ENCODE results near the gene PRKG2. TPM values are rescaled to one million over a fixed set of nuclear protein-coding genes. Genes with fewer than 3 reads are reported as not detected.
"Not testable (repeated sequence)": the region's sequence is repeated elsewhere in the genome, so short reads cannot be mapped to it uniquely, and the experiment has no call there.

PRKG2 gene
- total RNA-seq, 1 experiment from 2014 or later, result 0.05 TPM

- DNase-seq (ENCODE audit: low read depth), result no peak
Observed at GRCh38 chr4:81162752-81163458, 52.1 kb downstream of the PRKG2 start.

GRCh38 chr4:81153714-81154323 is 61.2 kb downstream of the PRKG2 start:
- not testable (repeated sequence) for DNase-seq (ENCODE audit: low read depth)

DNA sequence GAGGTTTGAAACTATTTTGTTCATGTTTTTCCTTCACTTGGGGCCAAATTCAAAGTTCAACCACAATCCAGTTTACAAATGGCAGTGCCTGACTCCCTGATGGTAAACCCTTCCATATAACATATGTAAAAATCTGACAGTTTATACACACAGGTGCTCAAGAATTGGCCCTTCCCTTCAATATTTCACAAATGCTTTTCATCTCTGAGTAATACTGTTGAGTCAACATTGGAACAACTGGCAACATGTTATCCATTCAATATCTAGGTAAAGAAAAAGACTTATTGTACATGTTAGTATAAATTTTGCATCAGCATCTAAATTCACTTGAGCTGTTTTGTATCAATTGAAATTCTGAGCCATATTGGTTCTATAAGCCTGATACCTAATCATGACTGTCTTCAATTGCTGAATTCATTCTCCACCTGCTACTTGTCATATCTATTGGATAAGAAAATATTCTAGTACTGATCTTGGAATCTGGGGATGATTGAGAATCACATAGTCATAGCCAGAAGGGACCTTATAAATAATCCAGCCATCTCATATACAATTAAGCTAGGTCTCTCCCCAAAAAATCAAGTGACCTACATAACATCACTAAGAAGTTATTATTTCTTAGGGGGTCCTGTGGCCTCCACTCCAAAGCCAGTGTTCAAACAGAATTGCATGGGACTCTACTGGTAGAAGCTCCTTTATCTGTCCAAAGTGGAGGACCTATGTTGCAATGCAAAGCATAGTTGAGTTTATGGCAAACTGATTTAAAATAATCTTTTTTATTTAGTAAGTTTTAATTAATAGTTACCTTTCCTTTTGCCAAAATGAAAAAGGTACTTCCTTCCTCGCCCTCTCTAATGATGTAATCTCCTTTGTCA is 61.9 kb downstream of the PRKG2 start:
- DNase-seq (ENCODE audit: low read depth), result no peak

DNA sequence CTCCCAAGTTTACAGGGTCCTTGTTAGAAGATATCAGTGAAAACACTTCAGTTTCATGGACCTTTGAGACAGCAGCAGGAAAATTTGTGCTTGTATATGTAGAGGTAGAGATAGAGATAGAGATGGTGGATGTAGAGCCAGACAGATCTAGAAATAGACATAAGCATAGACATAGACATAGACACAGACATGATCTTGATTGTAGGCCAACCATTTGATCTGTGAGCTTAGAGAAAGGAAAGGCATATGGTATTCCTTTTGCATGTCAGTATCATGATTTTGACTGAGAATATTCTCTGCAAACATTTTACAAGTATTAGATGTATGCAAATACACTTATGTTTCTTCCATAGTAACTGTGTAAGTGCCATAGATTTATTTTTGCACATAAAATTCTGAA is 65.0 kb downstream of the PRKG2 start:
- DNase-seq (ENCODE audit: low read depth), result no peak

DNA sequence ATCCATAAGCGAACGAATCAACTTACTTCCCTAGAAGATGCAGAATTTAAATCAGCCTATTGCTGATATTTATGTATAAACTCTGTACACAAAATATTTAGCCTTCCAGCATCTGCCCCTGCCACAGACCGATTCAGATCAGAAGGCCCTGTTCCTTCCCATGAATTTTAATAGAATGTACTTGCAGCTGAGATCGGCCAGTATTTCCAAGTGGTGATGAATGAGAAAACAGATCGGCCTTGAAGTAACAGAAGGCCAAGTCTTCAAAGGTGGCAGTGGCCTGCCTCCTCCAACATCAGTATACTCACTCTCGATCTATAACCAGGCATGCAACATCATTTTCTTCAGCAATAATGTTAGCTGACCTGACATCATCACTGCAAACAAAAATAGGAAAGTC is 66.4 kb downstream of the PRKG2 start:
- no peak for DNase-seq (ENCODE audit: low read depth)

- no peak for DNase-seq (ENCODE audit: low read depth)
Observed at GRCh38 chr4:81146466-81146865, 68.6 kb downstream of the PRKG2 start.

DNA sequence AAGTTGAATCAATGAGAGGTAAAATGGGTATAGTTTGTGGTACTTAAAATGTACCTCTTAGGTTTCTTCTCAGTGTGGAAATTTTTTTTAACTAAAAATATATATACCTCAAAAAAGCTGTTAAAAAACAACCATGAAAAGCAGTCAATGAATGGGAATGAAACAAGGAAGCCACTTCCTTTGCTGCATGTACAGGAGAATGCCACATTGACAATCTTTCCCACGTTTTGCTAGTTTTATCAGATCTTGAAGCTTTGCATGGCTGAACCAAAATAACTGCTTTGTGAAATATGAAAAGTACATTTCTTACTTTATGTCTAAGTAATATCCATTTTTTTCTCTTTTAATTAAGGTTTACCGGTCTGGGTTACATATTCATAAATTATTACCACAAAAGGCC is 71.8 kb downstream of the PRKG2 start:
- DNase-seq (ENCODE audit: low read depth), result no peak

GRCh38 chr4:81142744-81143143 is 72.3 kb downstream of the PRKG2 start:
- DNase-seq (ENCODE audit: low read depth), result no peak

- DNase-seq (ENCODE audit: low read depth), result no peak
Observed at GRCh38 chr4:81137894-81138293, 77.1 kb downstream of the PRKG2 start.

GRCh38 chr4:81137446-81137845 is 77.6 kb downstream of the PRKG2 start:
- DNase-seq (ENCODE audit: low read depth), result no peak

- DNase-seq (ENCODE audit: low read depth), result peak; percentile 38
Observed at GRCh38 chr4:81136161-81136905, 78.7 kb downstream of the PRKG2 start.

- DNase-seq (ENCODE audit: low read depth), result no peak
Observed at GRCh38 chr4:81135501-81135900, 79.5 kb downstream of the PRKG2 start.

DNA sequence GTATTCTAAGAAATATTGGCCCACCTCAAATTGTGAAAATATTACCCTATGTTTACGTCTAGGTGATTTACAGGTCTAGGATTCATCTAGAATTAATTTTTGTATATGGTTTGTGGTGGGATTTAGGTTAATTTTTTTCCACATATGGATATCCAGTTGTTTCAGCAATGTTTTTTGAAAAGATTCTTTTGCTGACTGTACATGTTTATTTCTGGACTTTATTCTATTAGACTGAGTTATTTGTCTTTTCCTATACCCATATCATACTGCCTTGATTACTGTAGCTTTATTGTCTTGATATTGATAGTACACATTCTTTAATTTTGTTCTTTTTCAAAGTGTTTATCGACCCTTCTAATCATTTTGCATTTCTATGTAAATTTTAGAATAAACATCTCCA is 83.5 kb downstream of the PRKG2 start:
- DNase-seq (ENCODE audit: low read depth), result no peak

- no peak for DNase-seq (ENCODE audit: low read depth)
Observed at GRCh38 chr4:81131066-81131465, 84.0 kb downstream of the PRKG2 start.

DNA sequence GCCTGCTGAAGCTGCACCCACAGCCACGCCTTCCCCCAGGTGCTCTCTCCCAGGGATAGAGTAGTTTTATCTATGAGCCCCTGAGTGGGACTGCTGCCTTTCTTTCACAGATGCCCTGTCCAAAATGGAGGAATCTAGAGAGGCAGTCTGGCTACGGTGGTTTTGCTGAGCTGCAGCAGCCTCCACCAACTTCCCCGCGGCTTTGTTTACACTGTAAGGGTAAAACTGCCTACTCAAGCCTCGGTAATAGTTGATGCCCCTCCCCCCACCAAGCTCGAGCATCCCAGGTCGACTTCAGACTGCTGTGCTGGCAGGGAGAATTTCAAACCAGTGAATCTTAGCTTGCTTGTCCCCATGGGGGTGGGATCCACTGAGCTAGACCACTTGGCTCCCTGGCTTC is 84.5 kb downstream of the PRKG2 start:
- no peak for DNase-seq (ENCODE audit: low read depth)

GRCh38 chr4:81120055-81120454 is 95.0 kb downstream of the PRKG2 start:
- DNase-seq (ENCODE audit: low read depth), result no peak

DNA sequence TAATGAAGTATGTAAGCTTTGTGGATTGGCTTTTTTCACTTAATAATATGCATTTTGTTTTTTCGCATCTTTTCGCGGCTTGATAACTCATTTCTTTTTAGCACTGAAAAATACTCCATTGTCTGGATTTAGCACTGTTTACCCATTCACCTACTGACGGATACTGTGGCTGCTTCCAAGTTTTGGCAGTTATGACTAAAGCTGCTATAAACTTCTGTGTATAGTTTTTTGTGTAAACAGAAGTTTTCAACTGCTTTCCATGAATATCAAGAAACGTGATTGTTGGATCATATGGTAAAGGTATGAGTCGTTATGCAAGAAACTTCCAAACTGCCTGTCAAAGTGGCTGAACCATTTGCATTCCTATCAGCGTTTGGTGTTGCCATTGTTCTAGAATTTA is 96.9 kb downstream of the PRKG2 start:
- no peak for DNase-seq (ENCODE audit: low read depth)

GRCh38 chr4:81116566-81116965 is 98.5 kb downstream of the PRKG2 start:
- DNase-seq (ENCODE audit: low read depth), result no peak

GRCh38 chr4:81113024-81113423 is 102.0 kb downstream of the PRKG2 start:
- no peak for DNase-seq (ENCODE audit: low read depth)

DNA sequence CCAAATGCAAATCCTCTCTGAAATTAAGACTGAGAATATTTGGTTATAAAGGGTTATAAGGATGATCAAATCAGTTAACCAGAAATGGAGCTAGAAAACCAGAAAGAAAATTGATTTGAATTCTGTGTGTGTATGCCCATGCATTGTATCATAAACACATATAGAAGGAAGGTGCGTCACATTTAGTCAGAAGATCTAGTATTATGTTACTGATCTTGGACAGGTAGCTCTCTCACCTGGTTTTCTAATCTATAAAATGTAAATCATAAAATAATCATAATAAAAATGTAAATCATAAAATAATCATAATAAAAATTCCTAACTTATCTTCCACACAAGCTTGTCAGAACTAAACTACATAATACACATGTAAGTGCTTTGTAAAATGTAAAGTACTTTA is 105.7 kb downstream of the PRKG2 start:
- DNase-seq (ENCODE audit: low read depth), result no peak

DNA sequence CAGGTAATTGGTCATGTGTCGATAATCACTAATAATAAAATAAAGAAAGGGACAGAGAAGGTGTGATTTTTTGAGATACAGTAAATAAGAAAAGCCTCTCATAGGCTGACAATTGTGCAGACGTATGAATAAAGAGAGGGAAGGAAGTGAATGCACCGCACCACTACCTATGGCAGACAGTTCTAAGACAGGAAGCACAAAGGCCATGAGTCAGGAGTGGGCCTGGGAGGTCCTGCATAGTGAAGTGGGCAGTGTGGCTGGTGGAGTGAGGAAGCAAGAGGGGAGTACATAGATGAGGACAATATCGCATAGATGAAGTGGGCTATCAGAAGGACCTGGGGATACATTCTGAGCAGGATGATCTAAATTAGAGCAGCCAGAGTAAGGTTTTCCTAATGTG is 108.9 kb downstream of the PRKG2 start:
- DNase-seq (ENCODE audit: low read depth), result peak; percentile 6

DNA sequence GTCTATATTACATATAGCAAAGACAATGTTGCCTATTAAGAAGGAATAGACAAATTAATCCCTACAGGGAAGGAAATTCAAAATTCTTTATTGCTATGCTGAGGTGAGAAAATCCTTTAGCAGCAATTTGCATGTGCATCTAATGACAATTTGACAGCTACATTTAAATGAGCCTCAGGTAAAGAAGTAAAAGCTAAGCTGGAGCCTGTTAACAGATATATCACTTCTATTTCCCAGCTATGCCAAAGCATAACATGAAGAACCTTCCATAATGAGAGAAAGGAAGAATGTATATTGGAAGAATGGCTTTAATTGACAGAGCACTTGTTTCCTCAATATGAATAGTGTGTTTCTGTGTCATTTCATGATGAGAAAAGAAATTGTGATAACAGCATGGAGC is 112.9 kb downstream of the PRKG2 start:
- DNase-seq (ENCODE audit: low read depth), result no peak

All from HT1080 (cell line).